H1 (cell line): ENCODE measurements around the gene TPRG1L.

Experiments
- CHD1 ChIP-seq: IDR thresholded peaks from 2 replicates; pipeline ENCODE4 v1.6.1; 2012; ENCODE audit warnings: low read depth, low read length, improper control_type of control experiment
- PHF8 ChIP-seq: fragments of 200-600 bp; sonication (generic); conservative IDR thresholded peaks from 2 replicates; pipeline ENCODE4 v1.7.1; 2012; ENCODE audit warnings: low read depth, mild to moderate bottlenecking, inconsistent platforms, low read length, moderate library complexity
- SP2 ChIP-seq: IDR thresholded peaks from 2 replicates; pipeline ENCODE4 v1.6.1; 2012; ENCODE audit warnings: mild to moderate bottlenecking, low read length, inconsistent platforms
- SRF ChIP-seq: IDR thresholded peaks from 2 replicates; pipeline ENCODE4 v1.6.1; 2011; ENCODE audit warnings: mild to moderate bottlenecking, low read depth, low read length, moderate library complexity
- YY1 ChIP-seq: IDR thresholded peaks from 2 replicates; pipeline ENCODE4 v1.6.1; 2011; ENCODE audit warnings: low read depth, mild to moderate bottlenecking, low read length
- ZNF274 ChIP-seq: IDR thresholded peaks from 2 replicates; pipeline ENCODE4 v1.7.0; 2012; ENCODE audit warnings: low read length, borderline replicate concordance; ENCODE audit errors: extremely low read depth
- TF ChIP-seq, protein P1 (sequence below), 3 experiments: IDR thresholded peaks; 1 replicate in 2 of 3; 2 replicates in 1 of 3; pipeline versions ENCODE4 v1.5.1 to v1.6.1; 2011; ENCODE audit warnings: low read length in 3 of 3, mild to moderate bottlenecking in 3 of 3, inconsistent platforms in 2 of 3, low read depth in 1 of 3, moderate library complexity in 1 of 3; ENCODE audit not compliant: insufficient read depth in 1 of 3; ENCODE audit errors: control extremely low read depth in 1 of 3
- TF ChIP-seq, protein P2 (sequence below): IDR thresholded peaks from 2 replicates; pipeline ENCODE4 v1.6.1; 2011; ENCODE audit warnings: low read depth, mild to moderate bottlenecking, low read length; ENCODE audit not compliant: insufficient read depth

DNA sequence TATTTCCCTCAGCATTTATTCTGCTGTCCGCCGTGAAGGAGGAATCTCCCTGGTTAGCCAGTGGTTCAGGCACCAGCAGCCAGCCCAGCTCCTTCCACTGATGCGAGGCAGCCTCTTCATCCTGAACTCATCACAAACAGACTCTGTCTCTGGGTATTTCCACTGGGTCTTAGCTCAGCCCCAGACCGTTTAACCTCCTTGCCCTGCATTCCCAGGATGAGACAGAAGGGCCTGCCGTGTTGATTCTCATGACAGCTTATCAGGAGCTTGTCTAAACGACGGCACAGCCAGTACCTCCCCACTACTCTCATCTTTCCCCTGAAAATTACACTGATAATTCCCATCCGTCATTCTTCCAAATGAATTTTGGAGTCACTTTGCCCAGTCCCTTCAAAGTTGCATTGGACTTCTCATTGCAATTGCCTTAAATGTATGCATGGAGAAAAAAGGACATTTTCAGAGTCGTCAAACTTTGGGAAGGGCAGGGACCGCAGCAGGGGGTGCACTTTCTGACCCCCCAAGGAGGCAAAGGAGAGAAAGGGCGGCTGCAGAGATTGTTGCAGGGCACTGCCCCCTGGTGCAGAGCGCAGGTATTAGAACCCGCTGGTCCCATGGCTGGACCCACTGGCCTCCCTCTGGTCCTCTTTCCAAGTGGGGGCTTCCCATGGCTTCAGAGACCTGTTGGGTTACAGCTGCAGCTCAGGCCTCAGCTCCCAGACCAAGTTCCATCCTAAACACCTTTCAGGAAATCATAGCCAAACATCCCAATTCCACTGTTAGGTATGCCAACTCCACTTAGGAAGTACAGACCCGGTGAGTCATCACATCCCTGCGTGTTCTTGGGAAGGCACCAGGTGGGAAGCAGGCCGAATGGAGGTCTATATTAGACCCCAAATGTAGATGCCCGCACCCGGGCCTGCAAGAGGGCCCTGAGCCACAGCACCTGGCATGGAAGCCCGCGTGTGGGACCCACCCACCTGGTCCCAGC lies 9.8 kb upstream of the TPRG1L start:
- TF ChIP-seq, protein P1, sequence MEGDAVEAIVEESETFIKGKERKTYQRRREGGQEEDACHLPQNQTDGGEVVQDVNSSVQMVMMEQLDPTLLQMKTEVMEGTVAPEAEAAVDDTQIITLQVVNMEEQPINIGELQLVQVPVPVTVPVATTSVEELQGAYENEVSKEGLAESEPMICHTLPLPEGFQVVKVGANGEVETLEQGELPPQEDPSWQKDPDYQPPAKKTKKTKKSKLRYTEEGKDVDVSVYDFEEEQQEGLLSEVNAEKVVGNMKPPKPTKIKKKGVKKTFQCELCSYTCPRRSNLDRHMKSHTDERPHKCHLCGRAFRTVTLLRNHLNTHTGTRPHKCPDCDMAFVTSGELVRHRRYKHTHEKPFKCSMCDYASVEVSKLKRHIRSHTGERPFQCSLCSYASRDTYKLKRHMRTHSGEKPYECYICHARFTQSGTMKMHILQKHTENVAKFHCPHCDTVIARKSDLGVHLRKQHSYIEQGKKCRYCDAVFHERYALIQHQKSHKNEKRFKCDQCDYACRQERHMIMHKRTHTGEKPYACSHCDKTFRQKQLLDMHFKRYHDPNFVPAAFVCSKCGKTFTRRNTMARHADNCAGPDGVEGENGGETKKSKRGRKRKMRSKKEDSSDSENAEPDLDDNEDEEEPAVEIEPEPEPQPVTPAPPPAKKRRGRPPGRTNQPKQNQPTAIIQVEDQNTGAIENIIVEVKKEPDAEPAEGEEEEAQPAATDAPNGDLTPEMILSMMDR (IDR thresholded peaks at IDR 0.05; ENCODE audit: control extremely low read depth in 1 of 3, insufficient read depth in 1 of 3, low read depth in 1 of 3, low read length in 3 of 3), result peak in 2 of 3 experiments; percentile 84 to 91; a peak in 3 of 4 replicates
- TF ChIP-seq, protein P2, sequence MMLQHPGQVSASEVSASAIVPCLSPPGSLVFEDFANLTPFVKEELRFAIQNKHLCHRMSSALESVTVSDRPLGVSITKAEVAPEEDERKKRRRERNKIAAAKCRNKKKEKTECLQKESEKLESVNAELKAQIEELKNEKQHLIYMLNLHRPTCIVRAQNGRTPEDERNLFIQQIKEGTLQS, result no peak
- TF ChIP-seq PHF8, result no peak
- no peak for TF ChIP-seq YY1
- TF ChIP-seq CHD1, result no peak
- TF ChIP-seq ZNF274, result no peak
- no peak for TF ChIP-seq SRF
- no peak for TF ChIP-seq SP2
